Fibroblast of lung (primary cell): ENCODE data around the gene CASP14.

ENCODE experiments used
- CTCF ChIP-seq, 2 donors: IDR thresholded peaks in 1 of 2; conservative IDR thresholded peaks in 1 of 2; 1 replicate in 1 of 2; 2 replicates in 1 of 2; pipeline ENCODE4 v1.5.1; 2011 to 2012; ENCODE audit warnings: low read length in 2 of 2, control low read depth in 1 of 2, inconsistent platforms in 1 of 2, low read depth in 1 of 2, mild to moderate bottlenecking in 1 of 2
- EZH2 ChIP-seq: IDR thresholded peaks from 2 replicates; pipeline ENCODE4 v1.5.1; 2012; ENCODE audit warnings: low read length, control low read depth, mild to moderate bottlenecking; ENCODE audit errors: missing control alignments

- no peak for TF ChIP-seq EZH2
- TF ChIP-seq CTCF (conservative IDR thresholded peaks at IDR 0.05 in 1 of 2, IDR thresholded peaks at IDR 0.05 in 1 of 2; ENCODE audit: low read depth in 1 of 2, low read length in 2 of 2) = no peak
These were observed 58.1 kb downstream of the CASP14 start, which contains the start of gene SYDE1 for GRCh38 chr19:15107061-15108010.
